Myocyte (in vitro differentiated cells): ENCODE results near the gene INPP5D. TPM values are rescaled to one million over a fixed set of nuclear protein-coding genes. Genes with fewer than 3 reads are reported as not detected.

Source experiments
- DNase-seq: peaks from one replicate; pipeline ENCODE4 v3.0.0-alpha.2; 2012; ENCODE audit warnings: low read depth
- total RNA-seq: library from RNA; depleted of rRNA; stranded (reverse); fragments of >200 nt; gene quantifications from 2 replicates; pipeline ENCODE4 v1.2.3, GENCODE V29; 2014

The INPP5D gene
- total RNA-seq, 1 donor from 2014 or later: 1.1 TPM

GRCh38 chr2:233233618-233234230 is 173.6 kb downstream of the INPP5D start:
- no peak for DNase-seq

DNA sequence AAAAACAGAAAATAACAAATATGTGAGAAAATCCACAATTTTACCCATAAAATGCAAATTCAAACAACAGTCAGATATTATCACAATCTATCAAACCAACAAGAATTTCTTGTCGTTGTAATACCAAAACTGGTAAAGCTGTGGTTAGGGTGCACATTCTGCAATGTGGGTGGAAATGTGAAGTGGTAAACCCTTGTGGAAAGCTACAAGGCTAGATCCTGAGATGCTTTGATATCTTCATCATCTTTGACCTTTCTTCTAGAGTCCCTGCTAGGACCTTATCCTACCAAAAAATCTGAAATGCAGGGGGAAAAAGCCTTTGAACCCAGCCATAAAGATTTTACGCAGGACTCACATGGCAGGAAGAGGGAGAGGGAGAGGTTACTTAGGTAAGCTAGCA is 174.1 kb downstream of the INPP5D start:
- no peak for DNase-seq

DNA sequence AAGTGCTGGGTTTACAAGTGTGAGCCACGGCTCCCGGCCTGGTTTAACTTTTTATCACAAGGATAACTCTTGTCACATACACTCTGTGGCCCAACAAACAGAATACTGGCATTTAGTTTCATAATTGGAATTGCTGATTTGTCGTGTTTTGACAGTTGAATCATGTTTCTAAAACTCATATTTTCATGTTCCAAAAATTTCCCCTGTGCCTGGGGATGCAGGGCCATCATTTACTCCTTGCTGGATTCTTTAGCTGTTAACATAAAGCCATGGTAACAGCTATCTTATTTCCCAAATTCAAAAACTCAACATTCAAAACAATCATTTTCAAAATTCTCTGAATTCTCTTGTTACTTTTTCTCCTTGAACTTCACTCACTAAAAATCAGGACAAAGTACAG is 174.9 kb downstream of the INPP5D start:
- DNase-seq: no peak

DNA sequence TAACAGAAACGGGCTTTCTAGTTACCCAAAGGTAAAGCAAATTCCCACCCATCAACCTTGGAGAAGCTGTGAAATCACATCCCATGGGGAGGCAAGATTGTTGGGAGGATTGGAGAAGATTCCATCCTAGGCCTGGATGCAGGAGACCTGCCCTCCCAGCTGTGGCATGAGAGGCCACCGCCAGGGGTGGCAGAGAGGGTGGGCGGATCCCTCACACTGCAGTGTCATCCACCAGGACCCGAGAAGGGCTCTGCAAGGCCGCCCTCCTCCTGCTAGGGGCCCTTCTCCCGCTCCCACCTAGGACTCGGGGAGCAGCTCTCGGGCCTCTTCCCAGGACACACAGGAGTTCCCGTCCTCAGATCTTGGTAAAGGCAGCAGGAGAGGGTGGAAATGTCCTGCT is 175.8 kb downstream of the INPP5D start:
- DNase-seq: no peak

- no peak for DNase-seq
Measured at GRCh38 chr2:233236820-233237589, 176.9 kb downstream of the INPP5D start.

GRCh38 chr2:233240897-233241296 is 180.8 kb downstream of the INPP5D start:
- no peak for DNase-seq

GRCh38 chr2:233241803-233242202 is 181.7 kb downstream of the INPP5D start:
- no peak for DNase-seq

- DNase-seq: peak; percentile 46
Measured at GRCh38 chr2:233242231-233242927, 182.2 kb downstream of the INPP5D start.

DNA sequence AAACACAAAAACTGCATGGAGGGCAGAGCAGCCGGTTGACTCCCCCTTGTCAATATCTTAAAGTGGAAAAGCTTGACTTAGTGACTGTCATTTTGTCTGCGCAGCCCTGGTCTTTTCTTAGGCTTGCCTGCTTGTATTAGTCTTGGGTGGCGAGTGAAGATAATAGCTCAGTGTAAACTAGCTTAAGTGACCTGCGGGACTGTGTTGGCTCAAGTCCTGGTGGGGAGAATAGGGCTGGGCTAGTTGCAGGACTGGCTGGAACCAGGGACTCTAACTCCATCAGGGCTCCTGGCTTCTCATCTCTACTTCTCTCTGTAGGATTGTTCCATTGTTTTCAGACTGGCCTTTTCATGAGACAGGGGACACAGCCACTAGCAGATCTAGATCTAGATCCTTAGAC is 183.2 kb downstream of the INPP5D start:
- DNase-seq: no peak

DNA sequence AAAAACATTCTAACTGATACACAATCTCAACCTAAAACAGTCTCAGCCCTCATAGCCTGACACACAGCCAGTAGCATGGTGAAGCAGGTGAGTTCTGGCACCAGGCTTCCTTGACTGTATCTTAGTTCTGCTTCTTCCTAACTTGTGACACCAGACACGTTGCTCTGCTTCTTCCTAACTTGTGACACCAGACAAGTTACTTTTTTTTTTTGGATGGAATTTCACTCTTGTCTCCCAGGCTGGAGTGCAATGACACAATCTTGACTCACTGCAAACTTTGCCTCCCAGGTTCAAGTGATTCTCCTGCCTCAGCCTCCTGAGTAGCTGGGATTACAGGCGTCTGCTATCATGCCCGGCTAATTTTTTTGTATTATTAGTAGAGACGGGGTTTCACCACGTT is 184.7 kb downstream of the INPP5D start:
- DNase-seq: no peak

GRCh38 chr2:233245406-233245805 is 185.3 kb downstream of the INPP5D start:
- no peak for DNase-seq

GRCh38 chr2:233247116-233247515 is 187.0 kb downstream of the INPP5D start:
- DNase-seq: no peak

- DNase-seq: no peak
Measured at GRCh38 chr2:233247744-233248143, 187.6 kb downstream of the INPP5D start.

GRCh38 chr2:233248999-233249398 is 188.9 kb downstream of the INPP5D start:
- DNase-seq: no peak

DNA sequence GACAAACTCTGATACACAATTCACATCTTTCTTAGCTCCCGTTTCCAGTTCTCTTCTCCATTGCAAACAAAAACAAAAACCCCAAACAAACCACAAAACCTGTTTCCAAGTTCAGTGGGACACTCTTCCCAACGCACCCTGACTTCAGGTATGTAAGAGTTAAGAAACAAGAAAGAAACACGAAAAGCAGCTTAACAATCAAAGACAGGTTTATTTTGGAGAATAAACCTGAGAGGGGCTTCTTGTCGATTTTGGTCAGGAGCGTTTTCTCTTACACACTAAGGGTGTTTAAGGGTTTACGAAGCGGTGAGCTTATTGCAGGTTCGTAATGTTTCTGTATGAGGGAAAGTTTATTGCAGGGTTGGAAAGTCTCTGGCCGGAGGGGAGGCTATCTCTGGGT is 190.4 kb downstream of the INPP5D start:
- DNase-seq: no peak

- no peak for DNase-seq
Measured at GRCh38 chr2:233250985-233251305, 190.8 kb downstream of the INPP5D start.

GRCh38 chr2:233251306-233252116 is 191.4 kb downstream of the INPP5D start, which contains the start of gene ATG16L1:
ATG16L1 (plus strand) TSS chr2:233251673; CDS start chr2:233251828, 155 bp downstream.
- peak; percentile 95 for DNase-seq

DNA sequence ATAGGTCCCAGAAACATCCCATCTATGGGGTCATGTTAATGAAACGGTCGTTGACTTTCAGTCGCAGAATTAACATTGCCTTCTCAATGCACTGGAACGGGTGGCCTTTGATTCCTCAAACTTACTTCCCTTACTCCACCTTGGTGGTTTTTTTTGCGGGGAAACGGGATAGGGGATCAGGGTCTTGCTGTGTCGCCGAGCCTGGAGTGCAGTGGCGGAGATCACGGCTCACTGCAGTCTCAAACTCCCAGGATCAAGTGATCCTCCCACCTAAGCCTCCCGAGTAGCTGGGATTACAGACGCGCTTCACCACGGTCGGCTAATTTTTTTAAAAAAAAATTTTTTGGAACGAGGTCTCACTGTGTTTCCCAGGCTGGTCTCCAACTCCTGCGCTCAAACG is 192.1 kb downstream of the INPP5D start:
- DNase-seq: no peak

GRCh38 chr2:233255151-233255550 is 195.0 kb downstream of the INPP5D start:
- no peak for DNase-seq

- DNase-seq: no peak
Measured at GRCh38 chr2:233256048-233256447, 195.9 kb downstream of the INPP5D start.
